ENCODE measurements around the gene CUX1. TPM values are rescaled to one million over a fixed set of nuclear protein-coding genes. Genes with fewer than 3 reads are reported as not detected.

CUX1 gene
- total RNA-seq, 1 donor from 2014 or later = 118 TPM

DNA sequence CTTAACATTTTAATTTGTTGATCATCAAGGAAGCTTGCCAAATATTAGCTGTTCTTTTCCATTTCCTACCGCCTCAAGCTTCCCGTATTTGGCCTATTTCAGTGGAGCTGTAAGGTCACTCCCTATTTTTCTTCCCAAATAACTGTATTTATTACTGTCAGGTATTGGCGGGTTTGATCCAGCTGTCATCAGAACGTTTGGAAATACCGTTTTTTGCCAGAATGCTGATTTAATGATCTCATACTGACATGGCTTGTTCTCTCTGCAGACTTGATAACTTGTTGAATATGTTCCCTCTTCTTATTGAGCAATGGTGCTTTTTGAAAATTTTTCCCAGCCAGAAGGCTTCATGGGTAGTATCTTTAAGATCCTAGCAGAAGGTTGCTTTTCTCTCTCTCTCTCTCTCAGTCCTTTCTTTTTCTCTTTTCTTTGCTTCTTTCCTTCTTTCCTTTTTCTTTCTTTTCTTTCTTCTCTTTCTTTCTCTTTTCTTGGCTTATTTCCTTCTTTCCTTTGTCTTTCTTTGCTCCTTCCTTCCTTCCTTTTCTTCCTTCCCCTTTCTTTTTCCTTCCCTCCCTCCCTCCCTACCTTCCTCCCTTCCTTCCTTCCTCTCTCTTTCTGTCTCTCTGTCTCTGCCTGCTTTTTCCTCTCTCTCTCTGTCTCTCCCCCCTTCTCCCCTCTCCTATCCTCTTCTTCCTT is 42.1 kb downstream of the CUX1 start:
- Mint-ChIP-seq H3K36me3 (ENCODE audit: low read depth) (no peaks in the 10 kb centered on the region), H3K27me3 (ENCODE audit: low read depth) (no peaks in the 10 kb centered on the region), H3K4me1 (ENCODE audit: low read depth) (peaks cover 54% of the 10 kb centered on the region), H3K4me3 (ENCODE audit: unreplicated experiment) (no peak overlapping the region), H3K9me3 (ENCODE audit: low read depth) (no peaks in the 10 kb centered on the region), H3K27ac (ENCODE audit: unreplicated experiment) (peak overlapping the region; percentile 67)
- TF ChIP-seq CTCF (IDR thresholded peaks at IDR 0.05) = no peak
- no peak for DNase-seq (ENCODE audit: low spot score)

GRCh38 chr7:101860316-101861217 is 43.1 kb downstream of the CUX1 start:
- H3K27ac Mint-ChIP-seq (ENCODE audit: unreplicated experiment) = no peak overlapping the region
- H3K9me3 Mint-ChIP-seq (ENCODE audit: low read depth) = no peaks in the 10 kb centered on the region
- TF ChIP-seq CTCF (IDR thresholded peaks at IDR 0.05) = no peak
- DNase-seq (ENCODE audit: low spot score) = no peak
- no peak overlapping the region for H3K4me3 Mint-ChIP-seq (ENCODE audit: unreplicated experiment)
- peaks cover 55% of the 10 kb centered on the region for H3K4me1 Mint-ChIP-seq (ENCODE audit: low read depth)
- H3K27me3 Mint-ChIP-seq (ENCODE audit: low read depth) = no peaks in the 10 kb centered on the region
- no peaks in the 10 kb centered on the region for H3K36me3 Mint-ChIP-seq (ENCODE audit: low read depth)

DNA sequence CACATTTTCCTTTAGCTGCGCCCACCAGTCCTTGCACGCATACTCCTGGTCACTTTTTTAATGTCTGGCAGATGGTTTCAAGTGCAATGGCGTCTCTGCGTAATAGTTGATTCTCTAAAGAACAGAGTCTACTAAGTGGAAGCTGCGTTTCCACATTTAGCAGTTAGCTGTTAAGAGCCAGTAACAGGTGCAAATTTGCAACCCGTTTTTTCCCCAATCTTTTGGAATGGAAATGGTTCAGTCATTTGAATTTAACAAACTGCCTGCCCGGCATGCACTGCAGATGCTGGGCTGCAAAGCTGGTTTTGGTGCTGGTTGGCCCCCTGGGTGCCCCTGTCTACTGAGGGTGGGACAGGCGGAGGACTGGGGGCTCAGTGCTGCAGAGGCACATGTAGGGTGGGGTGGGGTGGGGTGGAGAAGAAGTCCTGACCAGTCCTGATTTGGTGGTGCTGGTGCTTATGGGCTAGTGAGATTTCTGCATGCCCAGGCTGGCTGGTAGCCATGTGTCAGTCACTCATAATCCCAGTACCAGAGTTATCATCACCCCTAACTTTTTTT is 43.9 kb downstream of the CUX1 start:
- H3K4me1 Mint-ChIP-seq (ENCODE audit: low read depth) = peaks cover 52% of the 10 kb centered on the region
- no peak overlapping the region for H3K27ac Mint-ChIP-seq (ENCODE audit: unreplicated experiment)
- H3K4me3 Mint-ChIP-seq (ENCODE audit: unreplicated experiment) = no peak overlapping the region
- TF ChIP-seq CTCF (IDR thresholded peaks at IDR 0.05) = no peak
- no peaks in the 10 kb centered on the region for H3K9me3 Mint-ChIP-seq (ENCODE audit: low read depth)
- H3K27me3 Mint-ChIP-seq (ENCODE audit: low read depth) = no peaks in the 10 kb centered on the region
- no peaks in the 10 kb centered on the region for H3K36me3 Mint-ChIP-seq (ENCODE audit: low read depth)
- no peak for DNase-seq (ENCODE audit: low spot score)

DNA sequence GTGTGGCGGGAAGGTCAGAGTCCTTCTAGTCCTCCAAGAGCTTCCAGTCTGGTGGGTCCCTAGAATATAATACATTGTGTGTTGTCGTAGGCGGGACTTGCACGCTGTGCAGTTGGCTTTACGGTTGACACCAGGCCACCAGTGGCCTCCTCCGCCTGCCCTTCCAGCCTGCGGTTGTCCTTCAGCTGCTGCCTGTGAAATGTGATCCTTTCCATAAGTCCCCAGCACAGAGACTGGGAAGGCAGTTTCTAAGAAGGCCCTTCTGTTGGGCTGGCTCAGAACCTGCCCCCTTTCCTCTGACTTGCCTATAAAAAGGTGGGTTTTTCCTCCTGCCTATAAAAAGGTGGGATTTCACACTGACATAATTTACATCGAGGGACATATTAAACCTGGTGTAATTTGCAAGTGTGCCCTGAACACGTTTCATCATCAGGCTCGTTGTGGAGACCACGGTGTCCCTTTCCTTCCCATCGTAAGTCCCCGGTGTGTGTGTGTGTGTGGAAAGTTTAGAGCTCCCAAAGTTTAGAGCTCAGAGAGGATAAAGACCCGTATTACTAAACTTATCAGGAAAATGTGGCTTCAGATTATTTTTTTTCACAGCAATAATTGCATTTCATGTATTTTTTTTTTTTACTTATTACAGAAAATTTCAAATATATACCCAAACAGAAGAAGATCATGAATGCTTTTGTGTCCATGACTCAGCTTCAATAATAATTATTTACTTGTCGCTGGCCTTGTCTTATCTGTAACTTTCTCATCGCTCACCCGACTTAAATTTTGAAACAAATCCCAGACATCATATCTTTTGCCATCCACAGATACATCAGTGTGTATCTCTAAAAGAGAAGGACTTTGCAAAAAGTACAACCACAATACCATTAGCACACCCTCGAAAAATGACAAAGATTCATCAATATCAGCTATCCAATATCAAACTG is 45.1 kb downstream of the CUX1 start:
- Mint-ChIP-seq H3K27ac (ENCODE audit: unreplicated experiment) (peak overlapping the region; percentile 45), H3K9me3 (ENCODE audit: low read depth) (no peaks in the 10 kb centered on the region), H3K4me1 (ENCODE audit: low read depth) (peaks cover 40% of the 10 kb centered on the region), H3K4me3 (ENCODE audit: unreplicated experiment) (no peak overlapping the region), H3K36me3 (ENCODE audit: low read depth) (no peaks in the 10 kb centered on the region), H3K27me3 (ENCODE audit: low read depth) (no peaks in the 10 kb centered on the region)
- DNase-seq (ENCODE audit: low spot score) = no peak
- no peak for TF ChIP-seq CTCF (IDR thresholded peaks at IDR 0.05)
